Peyer's patch (tissue), 4 donors: ENCODE data around the gene NOP53. TPM values are rescaled to one million over a fixed set of nuclear protein-coding genes. Genes with fewer than 3 reads are reported as not detected.
"Not testable (repeated sequence)": the region's sequence is repeated elsewhere in the genome, so short reads cannot be mapped to it uniquely, and the experiment has no call there.

Experiments
- DNase-seq, 3 donors: peaks; one replicate each; pipeline ENCODE4 v3.0.0-alpha.2; 2017 to 2019
- H3K27ac ChIP-seq, 4 donors: fragments of 200-600 bp; sonication (generic); one replicate each; pipeline ENCODE4 v1.5.1; 2016 to 2019
- H3K27me3 ChIP-seq, 2 donors: fragments of 200-600 bp; sonication (generic); one replicate each; pipeline ENCODE4 v1.5.1; 2019
- H3K36me3 ChIP-seq, 3 donors: fragments of 200-600 bp; sonication (generic); one replicate each; pipeline ENCODE4 v1.5.1; 2016 to 2019
- H3K4me1 ChIP-seq, 4 donors: fragments of 200-600 bp; sonication (generic); one replicate each; pipeline ENCODE4 v1.5.1; 2016 to 2019
- H3K4me3 ChIP-seq, 4 donors: fragments of 200-600 bp; sonication (generic); 1 replicate in 3 of 4; 2 replicates in 1 of 4; pipeline ENCODE4 v1.5.1; 2016 to 2019; ENCODE audit warnings: mild to moderate bottlenecking in 1 of 4
- H3K9me3 ChIP-seq, 4 donors: fragments of 200-600 bp; sonication (generic); one replicate each; pipeline ENCODE4 v1.5.1; 2016 to 2019; ENCODE audit warnings: mild to moderate bottlenecking in 1 of 4
- POLR2A ChIP-seq, 2 donors: fragments of 450-650 bp; IDR thresholded peaks; one replicate each; pipeline ENCODE4 v1.5.1; 2017; ENCODE audit warnings: antibody characterized with exemption in 2 of 2, mild to moderate bottlenecking in 2 of 2, moderate library complexity in 2 of 2
- total RNA-seq, 4 donors: library from RNA; depleted of rRNA; stranded (reverse); fragments of >200 nt; gene quantifications; one replicate each; pipeline ENCODE4 v1.1.0, GENCODE V29; 2016
- TF ChIP-seq, protein P1 (sequence below), 6 experiments: fragments of 450-650 bp in 4 of 6; fragments of 200-600 bp in 2 of 6; sonication (generic) in 1 of 6; IDR thresholded peaks; one replicate each; pipeline ENCODE4 v1.5.1; 2017 to 2019; ENCODE audit warnings: antibody characterized with exemption in 6 of 6, mild to moderate bottlenecking in 3 of 6, moderate library complexity in 1 of 6

Gene NOP53
- total RNA-seq, 4 donors from 2014 or later: 86.2 to 179 (median 159) TPM

DNA sequence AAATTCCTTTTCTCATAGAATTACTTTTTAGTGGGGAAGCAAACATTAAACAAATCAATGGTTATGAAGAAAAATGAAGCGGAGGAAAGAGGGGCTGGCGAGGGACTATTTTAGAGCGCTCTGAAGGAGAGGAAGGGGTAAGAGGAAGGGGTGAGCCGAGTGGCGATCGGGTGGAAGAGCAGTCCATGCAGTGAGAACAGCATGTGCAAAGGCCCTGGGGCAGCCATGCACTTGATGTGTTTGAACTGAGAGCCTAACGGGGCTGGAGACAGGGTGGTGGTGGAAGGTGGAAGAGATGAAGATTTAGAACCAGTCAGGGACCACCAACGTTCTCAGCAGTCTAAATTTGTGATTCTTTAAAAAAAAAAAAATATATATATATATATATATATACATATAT lies 14.4 kb upstream of the NOP53 start:
- DNase-seq: no peak
- peak overlapping the region in 1 of 4 donors; percentile 46 for H3K27ac ChIP-seq
- H3K36me3 ChIP-seq: no peaks in the 10 kb centered on the region
- no peak overlapping the region for H3K4me3 ChIP-seq
- TF ChIP-seq POLR2A (IDR thresholded peaks at IDR 0.05): no peak
- TF ChIP-seq, protein P1, sequence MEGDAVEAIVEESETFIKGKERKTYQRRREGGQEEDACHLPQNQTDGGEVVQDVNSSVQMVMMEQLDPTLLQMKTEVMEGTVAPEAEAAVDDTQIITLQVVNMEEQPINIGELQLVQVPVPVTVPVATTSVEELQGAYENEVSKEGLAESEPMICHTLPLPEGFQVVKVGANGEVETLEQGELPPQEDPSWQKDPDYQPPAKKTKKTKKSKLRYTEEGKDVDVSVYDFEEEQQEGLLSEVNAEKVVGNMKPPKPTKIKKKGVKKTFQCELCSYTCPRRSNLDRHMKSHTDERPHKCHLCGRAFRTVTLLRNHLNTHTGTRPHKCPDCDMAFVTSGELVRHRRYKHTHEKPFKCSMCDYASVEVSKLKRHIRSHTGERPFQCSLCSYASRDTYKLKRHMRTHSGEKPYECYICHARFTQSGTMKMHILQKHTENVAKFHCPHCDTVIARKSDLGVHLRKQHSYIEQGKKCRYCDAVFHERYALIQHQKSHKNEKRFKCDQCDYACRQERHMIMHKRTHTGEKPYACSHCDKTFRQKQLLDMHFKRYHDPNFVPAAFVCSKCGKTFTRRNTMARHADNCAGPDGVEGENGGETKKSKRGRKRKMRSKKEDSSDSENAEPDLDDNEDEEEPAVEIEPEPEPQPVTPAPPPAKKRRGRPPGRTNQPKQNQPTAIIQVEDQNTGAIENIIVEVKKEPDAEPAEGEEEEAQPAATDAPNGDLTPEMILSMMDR (IDR thresholded peaks at IDR 0.05): no peak
- H3K4me1 ChIP-seq: peaks cover 0 to 21% (median 0%) of the 10 kb centered on the region in 4 donors
- no peaks in the 10 kb centered on the region for H3K27me3 ChIP-seq
- H3K9me3 ChIP-seq: no peaks in the 10 kb centered on the region

DNA sequence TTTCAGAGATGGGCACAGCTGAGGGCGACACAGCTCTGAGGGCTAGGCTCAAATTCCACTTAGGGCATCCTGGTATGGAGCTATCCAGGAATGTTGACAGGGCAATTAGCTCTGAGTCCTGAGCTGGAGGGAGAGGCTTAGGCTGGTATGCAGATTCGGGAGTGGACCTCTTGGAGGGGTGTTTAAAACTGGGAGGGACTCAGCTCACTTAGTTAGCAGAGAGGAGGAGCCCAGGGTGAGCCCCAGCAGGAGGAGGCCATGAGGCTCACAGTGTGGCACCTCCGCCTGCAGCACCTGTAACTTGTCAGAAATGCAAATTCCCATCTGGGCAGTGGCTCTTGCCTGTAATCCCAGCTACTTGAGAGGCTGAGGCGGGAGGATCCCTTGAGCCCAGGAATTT lies 10.2 kb upstream of the NOP53 start:
- H3K27me3 ChIP-seq: no peaks in the 10 kb centered on the region
- no peak for DNase-seq
- no peaks in the 10 kb centered on the region for H3K9me3 ChIP-seq
- H3K4me1 ChIP-seq: peaks cover 0 to 5% (median 0%) of the 10 kb centered on the region in 4 donors
- H3K27ac ChIP-seq: no peak overlapping the region
- peaks cover 0 to 7% (median 0%) of the 10 kb centered on the region in 3 donors for H3K36me3 ChIP-seq
- TF ChIP-seq POLR2A (IDR thresholded peaks at IDR 0.05): no peak
- TF ChIP-seq, protein P1 (IDR thresholded peaks at IDR 0.05): no peak
- no peak overlapping the region for H3K4me3 ChIP-seq

DNA sequence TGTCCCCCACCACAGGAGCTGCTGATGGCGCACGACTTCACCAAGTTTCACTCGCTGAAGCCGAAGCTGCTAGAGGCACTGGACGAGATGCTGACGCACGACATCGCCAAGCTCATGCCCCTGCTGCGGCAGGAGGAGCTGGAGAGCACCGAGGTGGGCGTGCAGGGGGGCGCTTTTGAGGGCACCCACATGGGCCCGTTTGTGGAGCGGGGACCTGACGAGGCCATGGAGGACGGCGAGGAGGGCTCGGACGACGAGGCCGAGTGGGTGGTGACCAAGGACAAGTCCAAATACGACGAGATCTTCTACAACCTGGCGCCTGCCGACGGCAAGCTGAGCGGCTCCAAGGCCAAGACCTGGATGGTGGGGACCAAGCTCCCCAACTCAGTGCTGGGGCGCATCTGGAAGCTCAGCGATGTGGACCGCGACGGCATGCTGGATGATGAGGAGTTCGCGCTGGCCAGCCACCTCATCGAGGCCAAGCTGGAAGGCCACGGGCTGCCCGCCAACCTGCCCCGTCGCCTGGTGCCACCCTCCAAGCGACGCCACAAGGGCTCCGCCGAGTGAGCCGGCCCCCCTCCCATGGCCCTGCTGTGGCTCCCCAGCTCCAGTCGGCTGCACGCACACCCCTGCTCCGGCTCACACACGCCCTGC lies 4.4 kb upstream of the NOP53 start:
- Histone ChIP-seq H3K4me3 (no peak overlapping the region), H3K9me3 (no peaks in the 10 kb centered on the region), H3K36me3 (peaks cover 0 to 11% (median 0%) of the 10 kb centered on the region in 3 donors), H3K27me3 (no peaks in the 10 kb centered on the region), H3K27ac (no peak overlapping the region), H3K4me1 (peaks cover 0 to 25% (median 10%) of the 10 kb centered on the region in 4 donors)
- no peak for TF ChIP-seq POLR2A (IDR thresholded peaks at IDR 0.05)
- TF ChIP-seq, protein P1 (IDR thresholded peaks at IDR 0.05): no peak
- DNase-seq: no peak

DNA sequence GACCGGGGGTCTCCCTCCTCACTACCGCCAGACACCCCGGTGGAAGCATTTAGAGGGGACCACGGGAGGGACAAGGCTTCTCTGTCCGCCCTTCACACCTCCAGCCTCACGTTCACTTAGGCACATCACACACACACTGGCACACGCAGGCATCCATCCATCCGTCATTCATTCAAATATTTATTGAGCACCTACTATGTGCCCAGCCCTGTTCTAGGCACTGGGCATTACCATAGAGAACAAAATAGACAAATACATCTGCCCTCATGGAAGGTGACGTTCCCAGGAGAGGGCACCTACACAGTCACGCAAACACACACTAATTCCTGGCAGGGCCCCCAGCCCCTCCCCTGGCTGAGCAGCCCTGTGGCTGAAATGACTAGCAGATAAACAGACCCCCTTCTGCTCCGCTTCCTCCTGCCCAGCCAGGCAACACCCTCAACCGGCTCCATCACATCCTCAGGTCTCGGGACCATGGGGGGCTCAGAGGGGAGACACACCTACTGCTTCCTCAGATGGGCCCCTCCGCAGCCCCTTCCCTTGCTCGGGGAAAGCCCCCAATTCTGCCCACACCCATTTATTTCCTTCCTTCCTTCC lies 3.7 kb upstream of the NOP53 start:
- DNase-seq: no peak
- H3K4me3 ChIP-seq: no peak overlapping the region
- H3K27ac ChIP-seq: peak overlapping the region in 1 of 4 donors; percentile 95
- H3K36me3 ChIP-seq: peaks cover 0 to 13% (median 0%) of the 10 kb centered on the region in 3 donors
- H3K9me3 ChIP-seq: no peaks in the 10 kb centered on the region
- TF ChIP-seq, protein P1 (IDR thresholded peaks at IDR 0.05): no peak
- no peak for TF ChIP-seq POLR2A (IDR thresholded peaks at IDR 0.05)
- H3K4me1 ChIP-seq: peaks cover 0 to 31% (median 16%) of the 10 kb centered on the region in 4 donors
- no peaks in the 10 kb centered on the region for H3K27me3 ChIP-seq

DNA sequence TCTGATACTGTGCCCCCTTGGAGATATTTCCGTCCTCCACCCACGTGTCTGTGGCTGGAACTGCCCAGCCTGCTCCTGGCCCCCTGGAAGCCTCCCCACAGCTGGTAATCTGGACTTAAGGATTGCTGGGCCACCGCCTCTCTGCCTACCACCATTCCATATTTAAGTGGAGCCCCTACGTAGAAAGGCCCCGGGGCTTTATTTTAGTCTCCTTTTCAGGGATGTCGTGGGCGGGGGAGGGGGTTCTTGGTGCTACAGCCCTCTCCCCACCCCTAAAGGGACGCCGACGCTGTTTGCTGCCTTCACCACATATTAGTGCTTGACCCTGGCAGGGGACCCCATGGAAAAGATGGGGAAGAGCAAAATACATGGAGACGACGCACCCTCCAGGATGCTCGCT lies 2.7 kb upstream of the NOP53 start:
- Histone ChIP-seq H3K4me1 (peaks cover 0 to 33% (median 20%) of the 10 kb centered on the region in 4 donors), H3K9me3 (no peaks in the 10 kb centered on the region), H3K27me3 (no peaks in the 10 kb centered on the region), H3K4me3 (peak overlapping the region in 2 of 4 donors; percentile 48 to 57), H3K36me3 (peaks cover 0 to 23% (median 0%) of the 10 kb centered on the region in 3 donors), H3K27ac (peak overlapping the region; percentile 65 to 95 (median 78))
- DNase-seq: no peak
- TF ChIP-seq, protein P1 (IDR thresholded peaks at IDR 0.05): no peak
- TF ChIP-seq POLR2A (IDR thresholded peaks at IDR 0.05): no peak

DNA sequence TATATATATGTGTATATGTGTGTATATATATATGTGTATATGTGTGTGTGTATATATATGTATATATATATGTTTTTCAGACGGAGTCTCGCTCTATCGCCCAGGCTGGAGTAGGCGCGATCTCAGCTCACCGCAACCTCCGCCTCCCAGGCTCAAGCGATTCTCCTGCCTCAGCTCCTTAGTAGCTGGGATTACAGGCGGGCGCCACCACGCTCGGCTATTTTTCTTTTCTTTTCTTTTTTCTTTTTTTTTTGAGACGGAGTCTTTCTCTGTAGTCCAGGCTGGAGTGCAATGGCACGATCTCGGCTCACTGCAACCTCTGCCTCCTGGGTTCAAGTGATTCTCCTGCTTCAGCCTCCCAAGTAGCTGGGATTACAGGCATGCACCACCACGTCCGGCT lies 783 bp downstream of the NOP53 start:
- Histone ChIP-seq H3K36me3 (peaks cover 0 to 51% (median 4%) of the 10 kb centered on the region in 3 donors), H3K27ac (peak overlapping the region in 1 of 4 donors; percentile 88)

More for the DNA sequence above, 783 bp downstream of the NOP53 start:
- not testable (repeated sequence) for DNase-seq, H3K27me3 ChIP-seq, H3K9me3 ChIP-seq
- Histone ChIP-seq H3K4me1 (peaks cover 0 to 43% (median 20%) of the 10 kb centered on the region in 4 donors), H3K4me3 (peak overlapping the region; percentile 69 to 97 (median 82))
